ENCODE data around the gene KCND3.

Gene KCND3

GRCh38 chr1:111963985-111964738 lies 25.3 kb downstream of the KCND3 start:
- Histone ChIP-seq H3K4me1 (ENCODE audit: insufficient read depth, low read length, poor library complexity, severe bottlenecking) (no peaks in the 10 kb centered on the region), H2AFZ (ENCODE audit: low read length) (no peak overlapping the region), H3K9me3 (ENCODE audit: insufficient read depth, low read depth, low read length) (no peaks in the 10 kb centered on the region), H4K20me1 (ENCODE audit: insufficient read depth, low read length, poor library complexity, severe bottlenecking) (no peaks in the 10 kb centered on the region), H3K4me3 (ENCODE audit: low read length, poor library complexity, severe bottlenecking) (no peak overlapping the region), H3K36me3 (ENCODE audit: insufficient read depth, low read length) (no peaks in the 10 kb centered on the region), H3K9me2 (replicated peaks; ENCODE audit: low read depth, low read length) (no peaks in the 10 kb centered on the region), H3K9ac (ENCODE audit: low read depth, low read length, poor library complexity, severe bottlenecking) (no peak overlapping the region), H3F3A (ENCODE audit: low read depth) (no peaks in the 10 kb centered on the region), H3K27me3 (ENCODE audit: insufficient read depth, low read length, poor library complexity, severe bottlenecking) (no peaks in the 10 kb centered on the region), H3K4me2 (ENCODE audit: low read depth, low read length, poor library complexity, severe bottlenecking) (no peak overlapping the region), H3K79me2 (ENCODE audit: insufficient read depth, low read length) (no peaks in the 10 kb centered on the region)
- no peak for TF ChIP-seq CTCF (conservative IDR thresholded peaks at IDR 0.05; ENCODE audit: low read length)

- H3K9ac ChIP-seq (ENCODE audit: low read depth, low read length, poor library complexity, severe bottlenecking) = no peak overlapping the region
- no peaks in the 10 kb centered on the region for H3K27me3 ChIP-seq (ENCODE audit: insufficient read depth, low read length, poor library complexity, severe bottlenecking)
- H4K20me1 ChIP-seq (ENCODE audit: insufficient read depth, low read length, poor library complexity, severe bottlenecking) = no peaks in the 10 kb centered on the region
- no peaks in the 10 kb centered on the region for H3K4me1 ChIP-seq (ENCODE audit: insufficient read depth, low read length, poor library complexity, severe bottlenecking)
- no peak overlapping the region for H2AFZ ChIP-seq (ENCODE audit: low read length)
- H3F3A ChIP-seq (ENCODE audit: low read depth) = no peaks in the 10 kb centered on the region
- no peak overlapping the region for H3K4me2 ChIP-seq (ENCODE audit: low read depth, low read length, poor library complexity, severe bottlenecking)
- no peaks in the 10 kb centered on the region for H3K79me2 ChIP-seq (ENCODE audit: insufficient read depth, low read length)
- no peaks in the 10 kb centered on the region for H3K9me2 ChIP-seq (replicated peaks; ENCODE audit: low read depth, low read length)
- H3K9me3 ChIP-seq (ENCODE audit: insufficient read depth, low read depth, low read length) = no peaks in the 10 kb centered on the region
- H3K4me3 ChIP-seq (ENCODE audit: low read length, poor library complexity, severe bottlenecking) = no peak overlapping the region
- H3K36me3 ChIP-seq (ENCODE audit: insufficient read depth, low read length) = no peaks in the 10 kb centered on the region
- no peak for TF ChIP-seq CTCF (conservative IDR thresholded peaks at IDR 0.05; ENCODE audit: low read length)
- no peak for TF ChIP-seq EZH2phosphoT487 (IDR thresholded peaks at IDR 0.05; ENCODE audit: borderline replicate concordance)
Measured at GRCh38 chr1:111961773-111962565, 27.5 kb downstream of the KCND3 start.

- no peaks in the 10 kb centered on the region for H3F3A ChIP-seq (ENCODE audit: low read depth)
- H4K20me1 ChIP-seq (ENCODE audit: insufficient read depth, low read length, poor library complexity, severe bottlenecking) = no peaks in the 10 kb centered on the region
- no peak overlapping the region for H3K4me3 ChIP-seq (ENCODE audit: low read length, poor library complexity, severe bottlenecking)
- no peaks in the 10 kb centered on the region for H3K9me3 ChIP-seq (ENCODE audit: insufficient read depth, low read depth, low read length)
- no peaks in the 10 kb centered on the region for H3K9me2 ChIP-seq (replicated peaks; ENCODE audit: low read depth, low read length)
- H3K79me2 ChIP-seq (ENCODE audit: insufficient read depth, low read length) = no peaks in the 10 kb centered on the region
- TF ChIP-seq CTCF (conservative IDR thresholded peaks at IDR 0.05; ENCODE audit: low read length) (no peak), EZH2phosphoT487 (IDR thresholded peaks at IDR 0.05; ENCODE audit: borderline replicate concordance) (no peak)
- H3K4me1 ChIP-seq (ENCODE audit: insufficient read depth, low read length, poor library complexity, severe bottlenecking) = no peaks in the 10 kb centered on the region
- H2AFZ ChIP-seq (ENCODE audit: low read length) = no peak overlapping the region
- no peaks in the 10 kb centered on the region for H3K27me3 ChIP-seq (ENCODE audit: insufficient read depth, low read length, poor library complexity, severe bottlenecking)
- H3K9ac ChIP-seq (ENCODE audit: low read depth, low read length, poor library complexity, severe bottlenecking) = no peak overlapping the region
- no peak overlapping the region for H3K4me2 ChIP-seq (ENCODE audit: low read depth, low read length, poor library complexity, severe bottlenecking)
- H3K36me3 ChIP-seq (ENCODE audit: insufficient read depth, low read length) = no peaks in the 10 kb centered on the region
Measured at GRCh38 chr1:111961016-111961415, 28.5 kb downstream of the KCND3 start.
